ENCODE results near the gene ZNF311. TPM values are rescaled to one million over a fixed set of nuclear protein-coding genes. Genes with fewer than 3 reads are reported as not detected.
"Not testable (repeated sequence)": the region's sequence is repeated elsewhere in the genome, so short reads cannot be mapped to it uniquely, and the experiment has no call there.

Gene ZNF311
- polyA plus RNA-seq, 2 donors, result 0.46 to 1.2 TPM

- Histone ChIP-seq H3K9me3 (ENCODE audit: control insufficient read depth in 2 of 2, insufficient read depth in 1 of 2, low read depth in 1 of 2, low read length in 1 of 2) (peaks cover 0 to 2% of the 10 kb centered on the region in 2 donors), H3K4me1 (ENCODE audit: control insufficient read depth in 2 of 2, insufficient read depth in 2 of 2, low read length in 1 of 2) (no peaks in the 10 kb centered on the region), H3K4me3 (ENCODE audit: low read depth in 1 of 2, low read length in 2 of 2) (no peak overlapping the region), H3K27ac (ENCODE audit: low read depth in 2 of 2, low read length in 1 of 2) (no peak overlapping the region), H3K27me3 (ENCODE audit: control insufficient read depth in 1 of 2, insufficient read depth in 2 of 2, low read length in 2 of 2) (no peaks in the 10 kb centered on the region), H3K36me3 (ENCODE audit: control insufficient read depth in 2 of 2, insufficient read depth in 2 of 2, low read length in 1 of 2) (no peaks in the 10 kb centered on the region)
- WGBS, 2 donors, result 83 to 85% methylated on average over 4 of the region's 4 CpGs
Measured at GRCh38 chr6:28960846-28961500, 44.1 kb downstream of the ZNF311 start.

- not testable (repeated sequence) for H3K4me3 ChIP-seq (ENCODE audit: low read depth in 1 of 2, low read length in 2 of 2); H3K36me3 ChIP-seq (ENCODE audit: control insufficient read depth in 2 of 2, insufficient read depth in 2 of 2, low read length in 1 of 2); H3K27me3 ChIP-seq (ENCODE audit: control insufficient read depth in 1 of 2, insufficient read depth in 2 of 2, low read length in 2 of 2); H3K27ac ChIP-seq (ENCODE audit: low read depth in 2 of 2, low read length in 1 of 2); H3K9me3 ChIP-seq (ENCODE audit: control insufficient read depth in 2 of 2, insufficient read depth in 1 of 2, low read depth in 1 of 2, low read length in 1 of 2); H3K4me1 ChIP-seq (ENCODE audit: control insufficient read depth in 2 of 2, insufficient read depth in 2 of 2, low read length in 1 of 2)
- WGBS, 2 donors, result 79 to 87% methylated on average over 11 to 13 of the region's 13 CpGs
Measured at GRCh38 chr6:28958561-28959243, 46.4 kb downstream of the ZNF311 start.

DNA sequence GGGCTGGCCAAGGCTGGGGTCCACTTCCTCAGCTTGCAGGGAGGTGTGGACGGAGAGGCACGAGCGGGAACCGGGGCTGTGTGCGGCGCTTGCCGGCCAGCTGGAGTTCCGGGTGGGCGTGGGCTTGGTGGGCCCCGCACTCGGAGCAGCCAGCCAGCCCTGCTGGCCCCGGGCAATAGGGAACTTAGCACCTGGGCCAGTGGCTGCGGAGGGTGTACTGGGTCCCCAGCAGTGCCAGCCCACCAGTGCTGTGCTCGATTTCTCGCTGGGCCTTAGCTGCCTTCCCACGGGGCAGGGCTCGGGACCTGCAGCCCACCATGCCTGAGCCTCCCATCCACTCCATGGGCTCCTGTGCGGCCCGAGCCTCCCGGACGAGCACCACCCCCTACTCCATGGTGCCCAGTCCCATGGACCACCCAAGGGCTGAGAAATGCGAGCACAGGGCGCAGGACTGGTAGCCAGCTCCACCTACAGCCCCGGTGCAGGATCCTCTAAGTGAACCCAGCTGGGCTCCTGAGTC lies 47.3 kb downstream of the ZNF311 start:
- H3K9me3 ChIP-seq (ENCODE audit: control insufficient read depth in 2 of 2, insufficient read depth in 1 of 2, low read depth in 1 of 2, low read length in 1 of 2); H3K27me3 ChIP-seq (ENCODE audit: control insufficient read depth in 1 of 2, insufficient read depth in 2 of 2, low read length in 2 of 2); H3K27ac ChIP-seq (ENCODE audit: low read depth in 2 of 2, low read length in 1 of 2); H3K4me1 ChIP-seq (ENCODE audit: control insufficient read depth in 2 of 2, insufficient read depth in 2 of 2, low read length in 1 of 2); H3K4me3 ChIP-seq (ENCODE audit: low read depth in 1 of 2, low read length in 2 of 2); H3K36me3 ChIP-seq (ENCODE audit: control insufficient read depth in 2 of 2, insufficient read depth in 2 of 2, low read length in 1 of 2): not testable (repeated sequence)
- WGBS, 2 donors, result 92 to 96% methylated on average over 22 to 24 of the region's 24 CpGs

- peaks cover 0 to 2% of the 10 kb centered on the region in 2 donors for H3K9me3 ChIP-seq (ENCODE audit: control insufficient read depth in 2 of 2, insufficient read depth in 1 of 2, low read depth in 1 of 2, low read length in 1 of 2)
- no peaks in the 10 kb centered on the region for H3K36me3 ChIP-seq (ENCODE audit: control insufficient read depth in 2 of 2, insufficient read depth in 2 of 2, low read length in 1 of 2)
- no peaks in the 10 kb centered on the region for H3K4me1 ChIP-seq (ENCODE audit: control insufficient read depth in 2 of 2, insufficient read depth in 2 of 2, low read length in 1 of 2)
- no peak overlapping the region for H3K4me3 ChIP-seq (ENCODE audit: low read depth in 1 of 2, low read length in 2 of 2)
- no peak overlapping the region for H3K27ac ChIP-seq (ENCODE audit: low read depth in 2 of 2, low read length in 1 of 2)
- 87 to 91% methylated on average over 3 of the region's 3 CpGs for WGBS, 2 donors
- H3K27me3 ChIP-seq (ENCODE audit: control insufficient read depth in 1 of 2, insufficient read depth in 2 of 2, low read length in 2 of 2), result no peaks in the 10 kb centered on the region
Measured at GRCh38 chr6:28956331-28956730, 48.8 kb downstream of the ZNF311 start.

DNA sequence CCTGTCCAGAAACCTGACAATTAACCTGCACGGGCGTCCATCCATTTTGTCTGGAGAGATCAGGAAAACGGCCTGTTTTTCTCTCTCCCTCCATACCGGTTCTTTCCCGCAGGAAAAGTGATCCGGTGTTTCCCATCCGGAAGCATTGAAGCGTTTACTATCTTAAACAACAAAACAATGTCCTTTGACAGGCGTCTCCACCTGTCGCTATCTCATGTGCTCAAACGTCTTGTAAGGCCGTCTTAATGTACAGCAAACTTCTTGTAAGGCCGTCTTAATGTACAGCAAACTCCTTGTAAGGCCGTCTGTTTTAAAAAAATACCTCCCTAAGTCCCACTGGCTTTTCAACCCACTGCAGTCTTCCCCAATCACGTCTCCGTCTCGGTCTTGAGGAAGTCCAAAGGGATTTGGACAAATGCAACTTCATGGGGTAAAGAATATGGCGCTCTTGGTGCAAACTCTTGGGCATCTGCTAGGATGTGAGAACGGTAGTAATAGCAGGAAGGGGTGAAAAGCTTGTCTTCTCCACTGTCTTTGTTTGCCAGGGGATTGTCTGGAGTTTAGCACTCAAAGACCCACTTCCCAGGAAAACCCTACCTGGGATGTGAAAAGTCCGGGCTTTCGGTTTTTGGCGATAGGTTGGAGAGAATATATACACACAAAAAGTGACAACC lies 51.4 kb downstream of the ZNF311 start:
- Histone ChIP-seq H3K4me3 (ENCODE audit: low read depth in 1 of 2, low read length in 2 of 2) (peak overlapping the region; percentile 34 to 35), H3K9me3 (ENCODE audit: control insufficient read depth in 2 of 2, insufficient read depth in 1 of 2, low read depth in 1 of 2, low read length in 1 of 2) (peaks cover 0 to 2% of the 10 kb centered on the region in 2 donors), H3K27me3 (ENCODE audit: control insufficient read depth in 1 of 2, insufficient read depth in 2 of 2, low read length in 2 of 2) (no peaks in the 10 kb centered on the region), H3K36me3 (ENCODE audit: control insufficient read depth in 2 of 2, insufficient read depth in 2 of 2, low read length in 1 of 2) (no peaks in the 10 kb centered on the region), H3K4me1 (ENCODE audit: control insufficient read depth in 2 of 2, insufficient read depth in 2 of 2, low read length in 1 of 2) (no peaks in the 10 kb centered on the region), H3K27ac (ENCODE audit: low read depth in 2 of 2, low read length in 1 of 2) (no peak overlapping the region)
- WGBS, 2 donors, result 4 to 6% methylated on average over 22 of the region's 22 CpGs

DNA sequence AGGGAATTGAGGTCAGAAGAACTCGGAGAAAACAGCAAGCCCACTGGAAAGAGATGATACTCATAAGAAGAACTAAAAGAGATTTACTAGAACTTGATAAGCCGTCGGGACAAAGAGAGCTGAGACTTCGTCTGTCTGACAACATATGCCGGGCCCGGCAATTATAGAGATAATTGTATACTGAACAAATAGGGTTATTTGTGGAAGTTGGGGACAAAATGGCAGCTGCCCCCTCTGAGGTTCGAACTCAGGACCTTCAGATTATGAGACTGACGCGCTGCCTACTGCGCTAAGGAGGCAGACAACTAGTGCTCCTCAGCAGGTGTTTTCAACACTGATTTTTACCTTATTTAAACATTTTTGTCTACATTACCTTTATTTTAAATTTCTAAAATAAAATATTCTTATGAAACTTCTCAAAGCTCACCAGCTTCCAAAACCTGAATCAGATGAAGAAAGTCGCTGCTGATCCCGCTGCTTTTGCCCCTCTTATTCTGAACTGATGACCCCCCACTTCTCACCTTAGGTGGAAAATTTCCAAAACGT lies 52.0 kb downstream of the ZNF311 start:
- Histone ChIP-seq H3K36me3 (ENCODE audit: control insufficient read depth in 2 of 2, insufficient read depth in 2 of 2, low read length in 1 of 2) (no peaks in the 10 kb centered on the region), H3K4me3 (ENCODE audit: low read depth in 1 of 2, low read length in 2 of 2) (peak overlapping the region; percentile 34 to 35), H3K4me1 (ENCODE audit: control insufficient read depth in 2 of 2, insufficient read depth in 2 of 2, low read length in 1 of 2) (no peaks in the 10 kb centered on the region), H3K9me3 (ENCODE audit: control insufficient read depth in 2 of 2, insufficient read depth in 1 of 2, low read depth in 1 of 2, low read length in 1 of 2) (peaks cover 0 to 2% of the 10 kb centered on the region in 2 donors), H3K27me3 (ENCODE audit: control insufficient read depth in 1 of 2, insufficient read depth in 2 of 2, low read length in 2 of 2) (no peaks in the 10 kb centered on the region), H3K27ac (ENCODE audit: low read depth in 2 of 2, low read length in 1 of 2) (no peak overlapping the region)
- 14 to 21% methylated on average over 13 of the region's 13 CpGs for WGBS, 2 donors

- not testable (repeated sequence) for H3K4me3 ChIP-seq (ENCODE audit: low read depth in 1 of 2, low read length in 2 of 2); H3K36me3 ChIP-seq (ENCODE audit: control insufficient read depth in 2 of 2, insufficient read depth in 2 of 2, low read length in 1 of 2); H3K9me3 ChIP-seq (ENCODE audit: control insufficient read depth in 2 of 2, insufficient read depth in 1 of 2, low read depth in 1 of 2, low read length in 1 of 2); H3K4me1 ChIP-seq (ENCODE audit: control insufficient read depth in 2 of 2, insufficient read depth in 2 of 2, low read length in 1 of 2); H3K27ac ChIP-seq (ENCODE audit: low read depth in 2 of 2, low read length in 1 of 2); H3K27me3 ChIP-seq (ENCODE audit: control insufficient read depth in 1 of 2, insufficient read depth in 2 of 2, low read length in 2 of 2)
- WGBS, 2 donors, result 95 to 97% methylated on average over 25 to 41 of the region's 41 CpGs
Measured at GRCh38 chr6:28949656-28950195, 55.4 kb downstream of the ZNF311 start.

GRCh38 chr6:28948782-28949486 lies 56.2 kb downstream of the ZNF311 start:
- Histone ChIP-seq H3K9me3 (ENCODE audit: control insufficient read depth in 2 of 2, insufficient read depth in 1 of 2, low read depth in 1 of 2, low read length in 1 of 2) (no peaks in the 10 kb centered on the region), H3K36me3 (ENCODE audit: control insufficient read depth in 2 of 2, insufficient read depth in 2 of 2, low read length in 1 of 2) (no peaks in the 10 kb centered on the region), H3K4me1 (ENCODE audit: control insufficient read depth in 2 of 2, insufficient read depth in 2 of 2, low read length in 1 of 2) (peaks cover 0 to 3% of the 10 kb centered on the region in 2 donors), H3K27me3 (ENCODE audit: control insufficient read depth in 1 of 2, insufficient read depth in 2 of 2, low read length in 2 of 2) (no peaks in the 10 kb centered on the region), H3K4me3 (ENCODE audit: low read depth in 1 of 2, low read length in 2 of 2) (no peak overlapping the region), H3K27ac (ENCODE audit: low read depth in 2 of 2, low read length in 1 of 2) (no peak overlapping the region)
- WGBS, 2 donors, result 85 to 87% methylated on average over 23 of the region's 23 CpGs

- Histone ChIP-seq H3K36me3 (ENCODE audit: control insufficient read depth in 2 of 2, insufficient read depth in 2 of 2, low read length in 1 of 2) (no peaks in the 10 kb centered on the region), H3K27ac (ENCODE audit: low read depth in 2 of 2, low read length in 1 of 2) (peak overlapping the region in 1 of 2 donors; percentile 15), H3K9me3 (ENCODE audit: control insufficient read depth in 2 of 2, insufficient read depth in 1 of 2, low read depth in 1 of 2, low read length in 1 of 2) (no peaks in the 10 kb centered on the region), H3K4me3 (ENCODE audit: low read depth in 1 of 2, low read length in 2 of 2) (no peak overlapping the region), H3K27me3 (ENCODE audit: control insufficient read depth in 1 of 2, insufficient read depth in 2 of 2, low read length in 2 of 2) (no peaks in the 10 kb centered on the region), H3K4me1 (ENCODE audit: control insufficient read depth in 2 of 2, insufficient read depth in 2 of 2, low read length in 1 of 2) (peaks cover 0 to 3% of the 10 kb centered on the region in 2 donors)
- WGBS, 2 donors, result 72 to 75% methylated on average over 1 of the region's 1 CpG
Measured at GRCh38 chr6:28947831-28948270, 57.3 kb downstream of the ZNF311 start.
